Karpas-422 (cell line): ENCODE results near the gene XYLT1. TPM values are rescaled to one million over a fixed set of nuclear protein-coding genes. Genes with fewer than 3 reads are reported as not detected.
"Not testable (repeated sequence)": the region's sequence is repeated elsewhere in the genome, so short reads cannot be mapped to it uniquely, and the experiment has no call there.

ENCODE experiments used
- DNase-seq: peaks from one replicate; pipeline ENCODE4 v3.0.0-alpha.2; 2015
- H2AFZ ChIP-seq: fragments of 200-600 bp; sonication (generic); 2 replicates; pipeline ENCODE4 v1.6.1; 2014; ENCODE audit warnings: antibody characterized with exemption, low read length, mixed read lengths
- H3K27ac ChIP-seq: fragments of 200-600 bp; sonication (generic); 2 replicates; pipeline ENCODE4 v1.5.1; 2014; ENCODE audit warnings: mild to moderate bottlenecking, low read length, moderate library complexity
- H3K27me3 ChIP-seq: fragments of 200-600 bp; sonication (generic); 2 replicates; pipeline ENCODE4 v1.6.1; 2014; ENCODE audit warnings: low read length, mixed read lengths
- H3K36me3 ChIP-seq: fragments of 200-600 bp; sonication (generic); 2 replicates; pipeline ENCODE4 v1.6.1; 2014; ENCODE audit warnings: low read length, mixed read lengths; ENCODE audit not compliant: insufficient read depth
- H3K4me1 ChIP-seq: fragments of 200-600 bp; sonication (generic); 2 replicates; pipeline ENCODE4 v1.6.1; 2014; ENCODE audit warnings: mild to moderate bottlenecking, low read length, mixed read lengths
- H3K4me2 ChIP-seq: fragments of 200-600 bp; sonication (generic); 2 replicates; pipeline ENCODE4 v1.6.1; 2014; ENCODE audit warnings: low read length, low read depth, mild to moderate bottlenecking; ENCODE audit not compliant: poor library complexity, severe bottlenecking
- H3K4me3 ChIP-seq: fragments of 200-600 bp; sonication (generic); 2 replicates; pipeline ENCODE4 v1.5.1; 2014; ENCODE audit warnings: mild to moderate bottlenecking, antibody characterized with exemption, low read length, mixed read lengths
- H3K79me2 ChIP-seq: fragments of 200-600 bp; sonication (generic); 2 replicates; pipeline ENCODE4 v1.6.1; 2014; ENCODE audit warnings: mild to moderate bottlenecking, low read length, mixed read lengths
- H3K9ac ChIP-seq: fragments of 200-600 bp; sonication (generic); 2 replicates; pipeline ENCODE4 v1.6.0; 2014; ENCODE audit warnings: low read length
- H3K9me2 ChIP-seq: fragments of 200-600 bp; sonication (generic), shearing (Covaris generic); replicated peaks from 2 replicates; pipeline ENCODE4 v1.6.0; 2014; ENCODE audit warnings: mild to moderate bottlenecking, low read length, moderate library complexity; ENCODE audit not compliant: insufficient read depth
- H3K9me3 ChIP-seq: fragments of 300-700, 200-600 bp; sonication (generic); 2 replicates; pipeline ENCODE4 v1.6.1; 2014; ENCODE audit warnings: low read length, mixed read lengths
- H4K20me1 ChIP-seq: fragments of 200-600 bp; sonication (generic); 2 replicates; pipeline ENCODE4 v1.6.1; 2014; ENCODE audit warnings: mild to moderate bottlenecking, antibody characterized with exemption, low read length, low read depth; ENCODE audit not compliant: insufficient read depth
- total RNA-seq: library from RNA; depleted of rRNA; stranded (reverse); fragments of >200 nt; shearing (Covaris generic); gene quantifications from 2 replicates; pipeline ENCODE4 v1.2.3, GENCODE V29; 2014; ENCODE audit warnings: low replicate concordance

XYLT1 gene
- total RNA-seq, 1 experiment from 2014 or later = 11.8 TPM

DNA sequence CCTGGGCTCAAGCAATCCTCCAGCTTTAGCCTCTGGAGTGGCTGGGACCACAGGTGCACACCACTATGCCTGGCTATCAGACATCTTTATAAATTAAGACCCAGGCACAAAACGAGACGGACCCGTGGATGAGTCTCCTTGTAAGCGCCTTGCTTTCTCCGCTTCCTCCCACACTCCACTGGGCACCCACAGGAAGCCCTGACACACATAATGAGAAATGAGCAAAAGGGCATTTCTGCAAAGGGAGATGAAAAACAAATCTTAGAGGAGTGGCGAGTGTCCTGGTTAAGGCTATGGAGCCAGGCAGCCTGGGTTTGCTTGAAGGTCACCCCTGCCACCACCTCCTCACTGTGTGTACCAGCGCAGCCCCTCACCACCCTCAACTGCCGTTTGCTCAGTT lies 56.3 kb downstream of the XYLT1 start:
- no peaks in the 10 kb centered on the region for H3K36me3 ChIP-seq
- no peaks in the 10 kb centered on the region for H3K27me3 ChIP-seq
- no peaks in the 10 kb centered on the region; the same call in 1 of the 2 replicates for H3K9me3 ChIP-seq
- no peak overlapping the region for H3K27ac ChIP-seq
- H3K4me1 ChIP-seq = peaks cover 47% of the 10 kb centered on the region
- H3K4me3 ChIP-seq = no peak overlapping the region
- H3K9ac ChIP-seq = peak overlapping the region; percentile 21; the same call in 1 of the 2 replicates
- no peak overlapping the region for H2AFZ ChIP-seq
- H3K4me2 ChIP-seq = peak overlapping the region; percentile 7
- DNase-seq = peak; percentile 59
- H3K79me2 ChIP-seq = peaks cover 10% of the 10 kb centered on the region
- H4K20me1 ChIP-seq = peaks cover 11% of the 10 kb centered on the region; the same call in 1 of the 2 replicates
- H3K9me2 ChIP-seq = no peaks in the 10 kb centered on the region

- Histone ChIP-seq H3K9me3 (no peaks in the 10 kb centered on the region; the same call in 1 of the 2 replicates), H3K36me3 (no peaks in the 10 kb centered on the region), H3K9ac (no peak overlapping the region), H3K27me3 (no peaks in the 10 kb centered on the region), H3K79me2 (peaks cover 10% of the 10 kb centered on the region), H3K4me1 (peaks cover 56% of the 10 kb centered on the region), H3K4me3 (no peak overlapping the region), H3K27ac (no peak overlapping the region), H3K4me2 (no peak overlapping the region), H3K9me2 (no peaks in the 10 kb centered on the region), H4K20me1 (peaks cover 13% of the 10 kb centered on the region; the same call in 1 of the 2 replicates), H2AFZ (no peak overlapping the region)
- DNase-seq = no peak
These were observed 57.3 kb downstream of the XYLT1 start for GRCh38 chr16:17413508-17413907.

DNA sequence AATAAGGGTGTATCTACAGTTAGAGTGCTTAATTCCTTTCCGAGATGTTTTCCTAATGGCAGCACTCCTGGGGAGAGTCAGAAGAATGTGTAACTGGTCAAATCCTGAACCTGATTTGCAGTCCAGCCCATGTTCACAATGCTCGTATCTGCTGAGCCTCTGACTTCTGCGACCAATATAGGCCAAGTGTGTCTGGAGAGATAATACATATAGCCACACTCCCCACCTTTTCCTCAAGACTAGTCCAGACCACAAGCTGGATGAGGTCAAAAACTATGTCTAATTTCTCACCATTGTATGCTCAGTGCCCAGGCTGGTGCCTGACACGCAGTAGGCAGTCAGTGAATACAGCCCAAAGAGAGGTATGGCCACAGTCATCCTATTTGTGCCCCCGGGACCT lies 58.0 kb downstream of the XYLT1 start:
- Histone ChIP-seq H4K20me1 (peaks cover 19% of the 10 kb centered on the region; the same call in 1 of the 2 replicates), H3K9me3 (no peaks in the 10 kb centered on the region; the same call in 1 of the 2 replicates), H3K79me2 (peaks cover 10% of the 10 kb centered on the region), H3K27me3 (no peaks in the 10 kb centered on the region), H3K9ac (no peak overlapping the region), H3K27ac (no peak overlapping the region), H2AFZ (no peak overlapping the region), H3K4me1 (peaks cover 56% of the 10 kb centered on the region), H3K4me3 (no peak overlapping the region), H3K4me2 (no peak overlapping the region), H3K9me2 (no peaks in the 10 kb centered on the region), H3K36me3 (no peaks in the 10 kb centered on the region)
- DNase-seq = no peak

GRCh38 chr16:17412221-17412620 lies 58.5 kb downstream of the XYLT1 start:
- peaks cover 52% of the 10 kb centered on the region for H3K4me1 ChIP-seq
- no peaks in the 10 kb centered on the region for H3K9me2 ChIP-seq
- no peak overlapping the region for H3K9ac ChIP-seq
- H3K4me2 ChIP-seq = no peak overlapping the region
- H3K36me3 ChIP-seq = no peaks in the 10 kb centered on the region
- H3K79me2 ChIP-seq = peaks cover 10% of the 10 kb centered on the region
- no peak overlapping the region for H3K4me3 ChIP-seq
- H3K27me3 ChIP-seq = no peaks in the 10 kb centered on the region
- no peak for DNase-seq
- H4K20me1 ChIP-seq = peaks cover 23% of the 10 kb centered on the region; the same call in 1 of the 2 replicates
- H3K27ac ChIP-seq = no peak overlapping the region
- no peak overlapping the region for H2AFZ ChIP-seq
- no peaks in the 10 kb centered on the region for H3K9me3 ChIP-seq

GRCh38 chr16:17411263-17411662 lies 59.5 kb downstream of the XYLT1 start:
- Histone ChIP-seq H3K4me2 (no peak overlapping the region), H3K9ac (no peak overlapping the region), H2AFZ (no peak overlapping the region), H3K27me3 (no peaks in the 10 kb centered on the region), H4K20me1 (peaks cover 27% of the 10 kb centered on the region; the same call in 1 of the 2 replicates), H3K27ac (no peak overlapping the region), H3K4me1 (peaks cover 43% of the 10 kb centered on the region), H3K79me2 (peaks cover 10% of the 10 kb centered on the region), H3K36me3 (no peaks in the 10 kb centered on the region), H3K4me3 (no peak overlapping the region), H3K9me2 (no peaks in the 10 kb centered on the region), H3K9me3 (no peaks in the 10 kb centered on the region)
- DNase-seq = no peak

GRCh38 chr16:17410316-17410715 lies 60.4 kb downstream of the XYLT1 start:
- H3K36me3 ChIP-seq, H3K79me2 ChIP-seq, H3K27ac ChIP-seq, H2AFZ ChIP-seq, H3K9ac ChIP-seq, DNase-seq, H3K4me3 ChIP-seq, H3K9me3 ChIP-seq, H3K27me3 ChIP-seq, H3K9me2 ChIP-seq, H3K4me2 ChIP-seq: not testable (repeated sequence)
- Histone ChIP-seq H3K4me1 (peaks cover 34% of the 10 kb centered on the region), H4K20me1 (peaks cover 30% of the 10 kb centered on the region; the same call in 1 of the 2 replicates)

GRCh38 chr16:17409894-17410293 lies 60.9 kb downstream of the XYLT1 start:
- no peak overlapping the region for H3K4me2 ChIP-seq
- no peak overlapping the region for H3K4me3 ChIP-seq
- H3K27ac ChIP-seq = no peak overlapping the region

DNA sequence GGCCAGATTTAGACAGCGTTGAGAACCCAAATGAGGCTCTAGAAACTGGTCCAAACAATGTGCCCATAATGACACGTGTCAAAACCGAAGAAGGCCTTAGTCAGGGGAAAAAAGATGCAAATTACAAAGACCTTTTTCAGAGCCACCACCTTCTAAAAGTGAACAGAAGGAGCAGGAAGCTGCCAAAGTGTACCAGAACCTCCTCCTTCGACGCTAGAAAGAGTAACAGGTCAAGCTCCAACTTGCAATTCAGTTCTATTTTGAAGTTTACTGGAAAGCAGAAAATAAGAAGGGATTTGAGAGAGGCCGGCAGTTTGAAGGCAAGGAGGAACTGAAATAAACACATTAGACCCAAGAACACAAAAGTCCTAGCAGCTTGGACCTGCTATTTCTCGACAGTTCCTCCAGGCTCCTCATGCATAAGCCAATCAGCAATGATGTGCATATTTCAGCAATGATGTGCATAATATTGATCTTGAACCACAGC lies 61.8 kb downstream of the XYLT1 start:
- no peaks in the 10 kb centered on the region for H3K36me3 ChIP-seq
- no peak overlapping the region for H3K4me3 ChIP-seq
- H3K4me2 ChIP-seq = peak overlapping the region; percentile 40
- no peak overlapping the region for H3K27ac ChIP-seq
- H3K79me2 ChIP-seq = no peaks in the 10 kb centered on the region
- H4K20me1 ChIP-seq = peaks cover 30% of the 10 kb centered on the region; the same call in 1 of the 2 replicates
- DNase-seq = peak; percentile 78
- no peaks in the 10 kb centered on the region for H3K9me3 ChIP-seq
- no peaks in the 10 kb centered on the region for H3K27me3 ChIP-seq
- peaks cover 22% of the 10 kb centered on the region for H3K4me1 ChIP-seq
- H2AFZ ChIP-seq = no peak overlapping the region
- no peak overlapping the region for H3K9ac ChIP-seq
- no peaks in the 10 kb centered on the region for H3K9me2 ChIP-seq

More at GRCh38 chr16:17409894-17410293, 60.9 kb downstream of the XYLT1 start:
- Histone ChIP-seq H3K9ac (no peak overlapping the region), H4K20me1 (peaks cover 30% of the 10 kb centered on the region; the same call in 1 of the 2 replicates), H3K27me3 (no peaks in the 10 kb centered on the region), H3K9me2 (no peaks in the 10 kb centered on the region), H3K36me3 (no peaks in the 10 kb centered on the region), H3K79me2 (no peaks in the 10 kb centered on the region), H2AFZ (no peak overlapping the region), H3K4me1 (peaks cover 31% of the 10 kb centered on the region), H3K9me3 (no peaks in the 10 kb centered on the region)
- no peak for DNase-seq
